Measurements from ENCODE around the gene NEB.

The NEB gene

DNA sequence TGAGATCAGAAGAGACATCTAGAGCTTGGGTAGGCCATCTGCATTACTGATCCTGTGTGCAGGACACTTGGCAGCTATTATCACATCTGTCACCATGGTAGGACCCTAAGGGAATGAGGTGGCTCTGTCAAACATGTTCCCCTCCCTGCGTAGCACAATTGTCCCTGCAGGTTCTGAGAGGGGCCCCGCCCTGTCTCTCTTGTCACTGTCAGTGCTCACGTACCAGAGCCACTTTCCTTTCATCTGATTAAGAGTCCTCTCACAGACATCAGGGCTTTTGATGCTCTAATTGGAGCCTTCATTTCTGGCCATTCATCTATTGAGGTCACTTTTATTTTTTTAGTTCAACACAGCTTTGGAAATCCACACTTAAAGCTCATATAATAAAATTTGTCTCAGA is 38.5 kb downstream of the NEB start:
- no peak for DNase-seq
- Histone ChIP-seq H3K27me3 (replicated peaks in 2 of 5; ENCODE audit: control insufficient read depth in 4 of 5, insufficient read depth in 5 of 5, low read length in 4 of 5) (no peaks in the 10 kb centered on the region), H3K36me3 (ENCODE audit: control insufficient read depth in 4 of 4, insufficient read depth in 4 of 4, low read length in 3 of 4) (no peaks in the 10 kb centered on the region), H3K27ac (ENCODE audit: insufficient read depth in 1 of 2, low read depth in 1 of 2, low read length in 2 of 2, poor library complexity in 1 of 2, severe bottlenecking in 2 of 2) (no peak overlapping the region), H3K9me3 (ENCODE audit: control extremely low read depth in 1 of 5, control insufficient read depth in 4 of 5, insufficient read depth in 2 of 5, low read depth in 1 of 5, low read length in 4 of 5) (no peaks in the 10 kb centered on the region), H3K4me3 (ENCODE audit: control insufficient read depth in 1 of 7, extremely low read depth in 1 of 7, insufficient read depth in 4 of 7, low read depth in 2 of 7, low read length in 6 of 7) (no peak overlapping the region), H3K4me1 (ENCODE audit: control extremely low read depth in 1 of 4, control insufficient read depth in 4 of 4, insufficient read depth in 4 of 4, low read length in 3 of 4) (no peaks in the 10 kb centered on the region)
- WGBS (ENCODE audit: insufficient coverage): 97% methylated on average over 3 of the region's 3 CpGs
- CTCF ChIA-PET: no interaction called here
- POLR2A ChIA-PET: no interaction called here

- WGBS (ENCODE audit: insufficient coverage): no CpG with 5 or more reads among the region's 1 CpG
- CTCF ChIA-PET: no interaction called here
Measured at GRCh38 chr2:151691631-151692030, 42.6 kb downstream of the NEB start.

DNA sequence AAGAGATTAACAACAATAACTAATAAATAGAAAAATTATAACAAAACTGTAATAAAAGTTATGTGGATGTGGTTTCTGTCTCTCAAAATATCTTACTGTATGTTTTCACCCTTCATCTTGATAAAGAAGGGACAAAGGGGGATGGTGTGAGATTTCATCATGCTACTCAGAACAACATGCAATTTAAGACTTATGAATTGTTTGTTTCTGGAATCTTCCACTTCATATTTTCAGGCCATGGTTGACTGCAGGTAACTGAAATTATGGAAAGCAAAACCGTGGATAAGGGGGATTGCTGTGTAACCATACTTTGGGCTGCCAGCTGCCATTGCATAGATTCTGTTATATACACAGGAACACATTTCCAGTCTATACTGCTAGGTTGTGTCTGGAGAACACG is 45.6 kb downstream of the NEB start:
- POLR2A ChIA-PET: no interaction called here
- no peaks in the 10 kb centered on the region for H3K9me3 ChIP-seq (ENCODE audit: control extremely low read depth in 1 of 5, control insufficient read depth in 4 of 5, insufficient read depth in 2 of 5, low read depth in 1 of 5, low read length in 4 of 5)
- H3K36me3 ChIP-seq (ENCODE audit: control insufficient read depth in 4 of 4, insufficient read depth in 4 of 4, low read length in 3 of 4): no peaks in the 10 kb centered on the region
- CTCF ChIA-PET: no interaction called here
- WGBS (ENCODE audit: insufficient coverage): no CpG with 5 or more reads among the region's 2 CpGs
- no peak for DNase-seq
- H3K27me3 ChIP-seq (replicated peaks in 2 of 5; ENCODE audit: control insufficient read depth in 4 of 5, insufficient read depth in 5 of 5, low read length in 4 of 5): no peaks in the 10 kb centered on the region
- no peaks in the 10 kb centered on the region for H3K4me1 ChIP-seq (ENCODE audit: control extremely low read depth in 1 of 4, control insufficient read depth in 4 of 4, insufficient read depth in 4 of 4, low read length in 3 of 4)
- no peak overlapping the region for H3K27ac ChIP-seq (ENCODE audit: insufficient read depth in 1 of 2, low read depth in 1 of 2, low read length in 2 of 2, poor library complexity in 1 of 2, severe bottlenecking in 2 of 2)
- no peak overlapping the region for H3K4me3 ChIP-seq (ENCODE audit: control insufficient read depth in 1 of 7, extremely low read depth in 1 of 7, insufficient read depth in 4 of 7, low read depth in 2 of 7, low read length in 6 of 7)

More at GRCh38 chr2:151691631-151692030, 42.6 kb downstream of the NEB start:
- Histone ChIP-seq H3K9me3 (ENCODE audit: control extremely low read depth in 1 of 5, control insufficient read depth in 4 of 5, insufficient read depth in 2 of 5, low read depth in 1 of 5, low read length in 4 of 5) (no peaks in the 10 kb centered on the region), H3K27ac (ENCODE audit: insufficient read depth in 1 of 2, low read depth in 1 of 2, low read length in 2 of 2, poor library complexity in 1 of 2, severe bottlenecking in 2 of 2) (no peak overlapping the region), H3K4me1 (ENCODE audit: control extremely low read depth in 1 of 4, control insufficient read depth in 4 of 4, insufficient read depth in 4 of 4, low read length in 3 of 4) (no peaks in the 10 kb centered on the region), H3K4me3 (ENCODE audit: control insufficient read depth in 1 of 7, extremely low read depth in 1 of 7, insufficient read depth in 4 of 7, low read depth in 2 of 7, low read length in 6 of 7) (no peak overlapping the region), H3K27me3 (replicated peaks in 2 of 5; ENCODE audit: control insufficient read depth in 4 of 5, insufficient read depth in 5 of 5, low read length in 4 of 5) (no peaks in the 10 kb centered on the region), H3K36me3 (ENCODE audit: control insufficient read depth in 4 of 4, insufficient read depth in 4 of 4, low read length in 3 of 4) (no peaks in the 10 kb centered on the region)
- DNase-seq: no peak
- POLR2A ChIA-PET: no interaction called here

- POLR2A ChIA-PET: no interaction called here
- H3K9me3 ChIP-seq (ENCODE audit: control extremely low read depth in 1 of 5, control insufficient read depth in 4 of 5, insufficient read depth in 2 of 5, low read depth in 1 of 5, low read length in 4 of 5): no peaks in the 10 kb centered on the region
- no peaks in the 10 kb centered on the region for H3K4me1 ChIP-seq (ENCODE audit: control extremely low read depth in 1 of 4, control insufficient read depth in 4 of 4, insufficient read depth in 4 of 4, low read length in 3 of 4)
- no peak for DNase-seq
- CTCF ChIA-PET: interaction anchor here (0.5 kb wide), 1 partner anchor 44 kb away, joined by 3 read pairs; no protein-coding TSS in a partner anchor
- no peaks in the 10 kb centered on the region for H3K36me3 ChIP-seq (ENCODE audit: control insufficient read depth in 4 of 4, insufficient read depth in 4 of 4, low read length in 3 of 4)
- H3K4me3 ChIP-seq (ENCODE audit: control insufficient read depth in 1 of 7, extremely low read depth in 1 of 7, insufficient read depth in 4 of 7, low read depth in 2 of 7, low read length in 6 of 7): no peak overlapping the region
- H3K27ac ChIP-seq (ENCODE audit: insufficient read depth in 1 of 2, low read depth in 1 of 2, low read length in 2 of 2, poor library complexity in 1 of 2, severe bottlenecking in 2 of 2): no peak overlapping the region
- 83% methylated on average over 1 of the region's 4 CpGs for WGBS (ENCODE audit: insufficient coverage)
- no peaks in the 10 kb centered on the region for H3K27me3 ChIP-seq (replicated peaks in 2 of 5; ENCODE audit: control insufficient read depth in 4 of 5, insufficient read depth in 5 of 5, low read length in 4 of 5)
Measured at GRCh38 chr2:151682459-151683003, 51.7 kb downstream of the NEB start.

GRCh38 chr2:151681051-151681450 is 53.2 kb downstream of the NEB start:
- Histone ChIP-seq H3K27ac (ENCODE audit: insufficient read depth in 1 of 2, low read depth in 1 of 2, low read length in 2 of 2, poor library complexity in 1 of 2, severe bottlenecking in 2 of 2) (no peak overlapping the region), H3K27me3 (replicated peaks in 2 of 5; ENCODE audit: control insufficient read depth in 4 of 5, insufficient read depth in 5 of 5, low read length in 4 of 5) (no peaks in the 10 kb centered on the region), H3K9me3 (ENCODE audit: control extremely low read depth in 1 of 5, control insufficient read depth in 4 of 5, insufficient read depth in 2 of 5, low read depth in 1 of 5, low read length in 4 of 5) (no peaks in the 10 kb centered on the region), H3K4me3 (ENCODE audit: control insufficient read depth in 1 of 7, extremely low read depth in 1 of 7, insufficient read depth in 4 of 7, low read depth in 2 of 7, low read length in 6 of 7) (no peak overlapping the region), H3K36me3 (ENCODE audit: control insufficient read depth in 4 of 4, insufficient read depth in 4 of 4, low read length in 3 of 4) (no peaks in the 10 kb centered on the region), H3K4me1 (ENCODE audit: control extremely low read depth in 1 of 4, control insufficient read depth in 4 of 4, insufficient read depth in 4 of 4, low read length in 3 of 4) (no peaks in the 10 kb centered on the region)
- DNase-seq: no peak
- ChIA-PET POLR2A (no interaction called here), CTCF (no interaction called here)
- 86% methylated on average over 3 of the region's 3 CpGs for WGBS (ENCODE audit: insufficient coverage)

DNA sequence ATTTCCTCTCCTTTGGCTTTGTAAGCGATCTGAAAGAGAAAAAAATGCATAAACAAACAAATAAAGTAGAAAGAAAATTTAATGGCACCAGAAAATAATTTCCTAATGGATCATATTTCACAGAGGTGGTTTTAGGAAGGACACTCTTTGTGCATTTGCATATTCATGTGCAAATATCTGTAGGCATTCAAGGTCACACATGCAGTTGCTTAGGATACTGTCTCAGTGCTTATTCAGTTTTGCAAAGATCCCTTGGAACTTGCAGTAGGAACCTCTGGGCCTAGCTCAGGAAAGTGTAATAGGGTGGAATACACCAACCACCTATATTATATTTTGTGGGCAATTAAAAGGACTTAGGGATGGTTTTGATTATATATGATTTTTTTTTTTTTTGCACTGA is 54.3 kb downstream of the NEB start:
- Histone ChIP-seq H3K36me3 (ENCODE audit: control insufficient read depth in 4 of 4, insufficient read depth in 4 of 4, low read length in 3 of 4) (no peaks in the 10 kb centered on the region), H3K9me3 (ENCODE audit: control extremely low read depth in 1 of 5, control insufficient read depth in 4 of 5, insufficient read depth in 2 of 5, low read depth in 1 of 5, low read length in 4 of 5) (no peaks in the 10 kb centered on the region), H3K27ac (ENCODE audit: insufficient read depth in 1 of 2, low read depth in 1 of 2, low read length in 2 of 2, poor library complexity in 1 of 2, severe bottlenecking in 2 of 2) (no peak overlapping the region), H3K4me3 (ENCODE audit: control insufficient read depth in 1 of 7, extremely low read depth in 1 of 7, insufficient read depth in 4 of 7, low read depth in 2 of 7, low read length in 6 of 7) (no peak overlapping the region), H3K4me1 (ENCODE audit: control extremely low read depth in 1 of 4, control insufficient read depth in 4 of 4, insufficient read depth in 4 of 4, low read length in 3 of 4) (no peaks in the 10 kb centered on the region), H3K27me3 (replicated peaks in 2 of 5; ENCODE audit: control insufficient read depth in 4 of 5, insufficient read depth in 5 of 5, low read length in 4 of 5) (no peaks in the 10 kb centered on the region)
- CTCF ChIA-PET: no interaction called here
- POLR2A ChIA-PET: no interaction called here
- no CpG with 5 or more reads among the region's 1 CpG for WGBS (ENCODE audit: insufficient coverage)
- DNase-seq: no peak

DNA sequence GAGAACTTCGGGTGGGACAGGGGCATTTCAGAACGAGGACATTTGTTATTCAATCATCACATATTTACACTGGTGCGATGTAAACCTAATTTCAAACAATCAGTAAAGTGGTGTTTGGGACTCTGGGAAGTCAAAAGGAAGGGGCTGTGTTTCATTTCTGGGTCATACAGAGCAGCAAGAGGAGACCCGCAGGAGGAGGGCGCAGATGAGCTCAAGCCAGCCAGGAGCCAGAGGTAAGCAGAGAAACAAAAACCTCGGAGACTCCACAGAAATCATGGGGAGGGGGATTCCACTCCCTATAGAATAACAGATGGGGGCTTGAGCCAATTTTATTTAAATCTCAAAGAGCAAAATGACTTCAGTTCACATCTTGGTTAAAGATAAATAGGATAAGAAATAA is 55.4 kb downstream of the NEB start:
- Histone ChIP-seq H3K36me3 (ENCODE audit: control insufficient read depth in 4 of 4, insufficient read depth in 4 of 4, low read length in 3 of 4) (no peaks in the 10 kb centered on the region), H3K4me1 (ENCODE audit: control extremely low read depth in 1 of 4, control insufficient read depth in 4 of 4, insufficient read depth in 4 of 4, low read length in 3 of 4) (no peaks in the 10 kb centered on the region), H3K27ac (ENCODE audit: insufficient read depth in 1 of 2, low read depth in 1 of 2, low read length in 2 of 2, poor library complexity in 1 of 2, severe bottlenecking in 2 of 2) (no peak overlapping the region), H3K4me3 (ENCODE audit: control insufficient read depth in 1 of 7, extremely low read depth in 1 of 7, insufficient read depth in 4 of 7, low read depth in 2 of 7, low read length in 6 of 7) (no peak overlapping the region), H3K27me3 (replicated peaks in 2 of 5; ENCODE audit: control insufficient read depth in 4 of 5, insufficient read depth in 5 of 5, low read length in 4 of 5) (no peaks in the 10 kb centered on the region), H3K9me3 (ENCODE audit: control extremely low read depth in 1 of 5, control insufficient read depth in 4 of 5, insufficient read depth in 2 of 5, low read depth in 1 of 5, low read length in 4 of 5) (no peaks in the 10 kb centered on the region)
- ChIA-PET CTCF (no interaction called here), POLR2A (no interaction called here)
- WGBS (ENCODE audit: insufficient coverage): 100% methylated on average over 1 of the region's 6 CpGs
- DNase-seq: no peak
